Measurements from ENCODE around the gene KIAA0513.

DNA sequence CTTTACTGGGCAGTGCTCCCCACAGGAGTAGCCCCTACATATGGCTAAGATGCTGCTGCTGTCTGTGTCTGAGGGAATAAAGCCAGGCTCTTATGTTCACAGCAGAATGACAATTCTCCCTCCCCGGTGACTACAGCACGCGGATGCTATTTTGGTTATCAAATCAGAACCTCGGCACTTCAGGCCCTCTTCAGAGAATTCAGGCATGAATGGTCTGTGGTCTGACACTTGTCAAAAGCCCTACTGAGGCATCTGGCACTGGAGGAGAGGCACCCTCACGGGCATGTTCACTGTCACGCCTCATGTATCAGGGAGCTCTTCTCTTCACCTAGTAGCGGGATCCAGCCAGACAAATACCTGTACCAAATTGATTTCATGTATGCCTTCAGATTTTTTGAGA lies 30.4 kb downstream of the KIAA0513 start:
- TF ChIP-seq EZH2 (IDR thresholded peaks at IDR 0.05; ENCODE audit: low read length, missing control alignments), result no peak
- TF ChIP-seq, protein P1, sequence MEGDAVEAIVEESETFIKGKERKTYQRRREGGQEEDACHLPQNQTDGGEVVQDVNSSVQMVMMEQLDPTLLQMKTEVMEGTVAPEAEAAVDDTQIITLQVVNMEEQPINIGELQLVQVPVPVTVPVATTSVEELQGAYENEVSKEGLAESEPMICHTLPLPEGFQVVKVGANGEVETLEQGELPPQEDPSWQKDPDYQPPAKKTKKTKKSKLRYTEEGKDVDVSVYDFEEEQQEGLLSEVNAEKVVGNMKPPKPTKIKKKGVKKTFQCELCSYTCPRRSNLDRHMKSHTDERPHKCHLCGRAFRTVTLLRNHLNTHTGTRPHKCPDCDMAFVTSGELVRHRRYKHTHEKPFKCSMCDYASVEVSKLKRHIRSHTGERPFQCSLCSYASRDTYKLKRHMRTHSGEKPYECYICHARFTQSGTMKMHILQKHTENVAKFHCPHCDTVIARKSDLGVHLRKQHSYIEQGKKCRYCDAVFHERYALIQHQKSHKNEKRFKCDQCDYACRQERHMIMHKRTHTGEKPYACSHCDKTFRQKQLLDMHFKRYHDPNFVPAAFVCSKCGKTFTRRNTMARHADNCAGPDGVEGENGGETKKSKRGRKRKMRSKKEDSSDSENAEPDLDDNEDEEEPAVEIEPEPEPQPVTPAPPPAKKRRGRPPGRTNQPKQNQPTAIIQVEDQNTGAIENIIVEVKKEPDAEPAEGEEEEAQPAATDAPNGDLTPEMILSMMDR (conservative IDR thresholded peaks at IDR 0.05 in 1 of 2, IDR thresholded peaks at IDR 0.05 in 1 of 2; ENCODE audit: low read depth in 1 of 2, low read length in 2 of 2), result no peak

All from fibroblast of lung (primary cell).